Ovary (tissue), 9 donors: ENCODE measurements around the gene COPS4. TPM values are rescaled to one million over a fixed set of nuclear protein-coding genes. Genes with fewer than 3 reads are reported as not detected.

Experiments
- DNase-seq, 5 donors: peaks; one replicate each; pipeline ENCODE4 v3.0.0-alpha.2; 2019 to 2020
- H3K27ac ChIP-seq, 2 donors: fragments of 200-600 bp; one replicate each; pipeline versions ENCODE4 v1.5.1 to v1.8.0; 2019 to 2022
- H3K27me3 ChIP-seq: fragments of 200-600 bp; one replicate; pipeline ENCODE4 v1.8.0; 2022
- H3K36me3 ChIP-seq: fragments of 200-600 bp; sonication (generic); one replicate; pipeline ENCODE4 v1.5.1; 2019
- H3K4me1 ChIP-seq: one replicate; pipeline ENCODE4 v1.8.1; 2013; ENCODE audit warnings: mild to moderate bottlenecking, moderate library complexity; ENCODE audit not compliant: insufficient read depth
- H3K4me3 ChIP-seq: fragments of 200-600 bp; sonication (generic); one replicate; pipeline ENCODE4 v1.5.1; 2017
- H3K9me3 ChIP-seq, 2 donors: fragments of 200-600 bp in 1 of 2; sonication (generic) in 1 of 2; one replicate each; pipeline versions ENCODE4 v1.5.1 to v1.8.1; 2013 to 2019; ENCODE audit warnings: mild to moderate bottlenecking in 1 of 2, moderate library complexity in 1 of 2
- CTCF ChIP-seq, 3 donors: fragments of 450-650 bp in 2 of 3; fragments of 200-600 bp in 1 of 3; IDR thresholded peaks; one replicate each; pipeline versions ENCODE4 v1.5.1 to v1.8.0; 2016 to 2022; ENCODE audit warnings: antibody characterized with exemption in 3 of 3, mild to moderate bottlenecking in 1 of 3
- EP300 ChIP-seq: sonication (generic); formaldehyde crosslinking; IDR thresholded peaks from one replicate; pipeline ENCODE4 v1.6.1; 2017; ENCODE audit warnings: antibody characterized with exemption
- POLR2A ChIP-seq: fragments of 450-650 bp; IDR thresholded peaks from one replicate; pipeline ENCODE4 v1.6.1; 2017; ENCODE audit warnings: antibody characterized with exemption, mild to moderate bottlenecking, moderate library complexity
- WGBS, 3 donors: extraction: QIAGEN DNeasy Blood & Tissue Kit in 1 of 3; methylation state at CpG; one replicate each; pipeline versions ENCODE4 v1.1.5 to v1.1.7; 2013 to 2017; 5-methylcytosine and 5-hydroxymethylcytosine counted together
- intact Hi-C, 4 donors: fragments of 100-400 bp; cut with DNase I; formaldehyde crosslinking; loops; one replicate each; pipeline versions ENCODE4 v1.11.0 to v1.15.1; 2022 to 2023
- polyA plus RNA-seq, 2 donors: library from polyadenylated mRNA; stranded (reverse); fragments of 200-250 nt in 1 of 2; fragments of 350-450 nt in 1 of 2; fragmentation: Illumina TruSeq in 1 of 2; extraction: RNeasy Lipid Tissue Mini Kit (QIAGEN cat#74804) in 1 of 2; gene quantifications; one replicate each; pipeline ENCODE4 v1.2.3, GENCODE V29; 2013 to 2014
- total RNA-seq, 7 donors: library from RNA; depleted of rRNA in 2 of 7; stranded (reverse); fragments of >200 nt in 2 of 7; fragmentation: NEBNext Ultra II Directional in 3 of 7; extraction: Animal tissue kit (Norgen Biotek cat#: 25700) in 3 of 7; gene quantifications; one replicate each; pipeline versions ENCODE4 v1.1.0 to v1.2.4, GENCODE V29; 2016 to 2023
- donor health status: DM: no; HTN: no; CAD: no; lungs with moderate emphysema.
- donor health status: DM: no; HTN: no; CAD: no.
- donor health status: Bipolar disorder and iron deficiency.
- donor health status: DM: yes; HTN: yes; CAD: no.
- donor health status: DM: no; HTN: no; CAD: no.
- donor health status: DM: yes; HTN: yes; CAD: no.

The COPS4 gene
- total and polyA plus RNA-seq, 9 donors, result 30.7 to 45.3 (median 34.1) TPM

GRCh38 chr4:83114576-83114975 is 79.6 kb downstream of the COPS4 start, which contains the start of gene PLAC8:
PLAC8 (minus strand) TSS chr4:83114729; CDS start chr4:83107921, 6,808 bp downstream.
- Histone ChIP-seq H3K4me3 (no peak within 1 kb of the TSS), H3K9me3 (no peaks in the 10 kb centered on the region), H3K4me1 (no peaks in the 10 kb centered on the region), H3K27me3 (no peaks in the 10 kb centered on the region), H3K36me3 (no peaks in the 10 kb centered on the region), H3K27ac (no peak within 1 kb of the TSS)
- no peak for DNase-seq
- intact Hi-C loops, result no loop called here
- TF ChIP-seq POLR2A, result no peak
- TF ChIP-seq CTCF (IDR thresholded peaks at IDR 0.05), result no peak
- TF ChIP-seq EP300, result no peak
- WGBS, 3 donors, result 57 to 68% (median 67%) methylated on average over 5 of the region's 5 CpGs

- intact Hi-C loops, result no loop called here
- TF ChIP-seq EP300, result no peak
- no peak for TF ChIP-seq CTCF (IDR thresholded peaks at IDR 0.05)
- TF ChIP-seq POLR2A, result no peak
- H3K27ac ChIP-seq, result no peak overlapping the region
Observed at GRCh38 chr4:83115000-83115399, 80.0 kb downstream of the COPS4 start.

GRCh38 chr4:83115656-83116285 is 80.8 kb downstream of the COPS4 start:
- no peaks in the 10 kb centered on the region for H3K36me3 ChIP-seq
- 79 to 90% (median 80%) methylated on average over 8 of the region's 8 CpGs for WGBS, 3 donors
- no peak overlapping the region for H3K27ac ChIP-seq
- H3K27me3 ChIP-seq, result no peaks in the 10 kb centered on the region
- no peak for DNase-seq
- no peak overlapping the region for H3K4me3 ChIP-seq
- no peaks in the 10 kb centered on the region for H3K9me3 ChIP-seq
- TF ChIP-seq EP300 (no peak), CTCF (IDR thresholded peaks at IDR 0.05) (no peak), POLR2A (no peak)
- intact Hi-C loops, result no loop called here
- H3K4me1 ChIP-seq, result no peaks in the 10 kb centered on the region

More at GRCh38 chr4:83115000-83115399, 80.0 kb downstream of the COPS4 start:
- no peaks in the 10 kb centered on the region for H3K27me3 ChIP-seq
- DNase-seq, result no peak
- no peak overlapping the region for H3K4me3 ChIP-seq
- no peaks in the 10 kb centered on the region for H3K9me3 ChIP-seq
- no peaks in the 10 kb centered on the region for H3K4me1 ChIP-seq
- H3K36me3 ChIP-seq, result no peaks in the 10 kb centered on the region

GRCh38 chr4:83118869-83119268 is 83.9 kb downstream of the COPS4 start:
- H3K36me3 ChIP-seq, result no peaks in the 10 kb centered on the region
- no peak overlapping the region for H3K4me3 ChIP-seq
- TF ChIP-seq EP300, result no peak
- TF ChIP-seq POLR2A, result no peak
- TF ChIP-seq CTCF (IDR thresholded peaks at IDR 0.05), result no peak
- H3K9me3 ChIP-seq, result no peaks in the 10 kb centered on the region
- intact Hi-C loops, result no loop called here
- H3K4me1 ChIP-seq, result no peaks in the 10 kb centered on the region
- H3K27ac ChIP-seq, result no peak overlapping the region
- no peak for DNase-seq
- 67 to 73% (median 70%) methylated on average over 2 of the region's 2 CpGs for WGBS, 3 donors
- H3K27me3 ChIP-seq, result no peaks in the 10 kb centered on the region
